HG03139 (cell line): ENCODE data around the gene SPIN1.
"Not testable (repeated sequence)": the region's sequence is repeated elsewhere in the genome, so short reads cannot be mapped to it uniquely, and the experiment has no call there.

ENCODE experiments used
- ATAC-seq: cut with Tn5 transposase; IDR thresholded peaks from one replicate; pipeline ENCODE4 v1.9.1; 2021; ENCODE audit not compliant: unreplicated experiment

SPIN1 gene

DNA sequence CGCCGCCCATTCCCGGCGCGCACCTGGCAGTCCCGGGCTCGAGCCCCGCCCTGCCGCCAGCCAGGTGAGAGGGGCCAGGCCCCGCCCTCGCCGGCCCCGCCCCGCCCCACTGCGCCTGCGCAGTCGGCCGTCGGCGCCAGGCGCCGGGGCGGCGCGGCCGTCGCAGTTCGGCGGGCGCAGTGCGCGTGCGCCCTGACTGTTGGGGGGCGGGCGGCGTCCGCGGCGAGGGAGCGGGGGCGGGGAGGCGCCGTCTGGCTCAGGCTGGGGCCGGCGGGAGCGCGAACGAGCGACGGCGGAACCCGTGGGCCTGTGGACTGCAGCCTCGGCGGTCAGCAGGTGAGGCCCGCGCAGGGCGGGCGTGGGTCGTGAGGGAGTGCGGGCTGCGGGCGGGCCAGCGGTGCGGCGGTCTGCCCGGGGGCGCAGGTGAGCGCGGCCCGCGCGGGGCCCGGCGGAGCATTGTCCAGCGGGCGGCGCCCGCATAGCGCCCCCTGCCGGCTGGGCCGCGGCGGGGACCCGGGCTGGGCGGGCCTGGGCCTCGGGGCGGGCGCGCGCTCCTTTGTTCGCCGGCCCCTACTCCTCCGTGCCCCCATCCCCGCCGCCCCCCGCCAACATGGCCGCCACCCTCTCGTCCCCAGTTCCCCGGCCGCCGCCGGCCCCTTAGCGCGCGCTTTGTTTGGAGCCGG lies at the start of gene SPIN1:
Gene SPIN1, plus strand, starts transcription at position 242 of the 683 bp plus-strand sequence. CDS start 38,096 bp downstream, outside the sequence.
- ATAC-seq = peak; percentile 82

GRCh38 chr9:88339317-88339716 lies 48.9 kb upstream of the SPIN1 start:
- ATAC-seq = no peak

DNA sequence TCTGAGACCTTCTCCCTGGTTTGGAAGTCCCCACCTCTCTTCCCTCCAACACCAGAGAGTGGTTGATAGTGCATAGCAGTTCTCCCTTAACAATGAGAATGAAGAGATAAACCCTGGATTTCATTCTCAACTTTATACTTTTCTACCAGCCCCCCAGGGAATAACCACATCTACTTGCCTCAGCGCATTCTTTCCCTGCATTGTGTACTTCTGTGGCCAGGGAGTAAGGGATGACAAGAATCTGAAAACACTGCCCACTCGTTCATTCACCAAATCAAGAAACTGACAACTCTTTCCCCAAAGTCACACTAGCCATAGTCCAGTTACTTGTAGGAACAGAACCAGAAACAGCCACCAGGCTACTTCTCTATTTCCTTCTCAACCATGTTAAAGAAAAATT lies 46.0 kb upstream of the SPIN1 start:
- ATAC-seq = no peak

DNA sequence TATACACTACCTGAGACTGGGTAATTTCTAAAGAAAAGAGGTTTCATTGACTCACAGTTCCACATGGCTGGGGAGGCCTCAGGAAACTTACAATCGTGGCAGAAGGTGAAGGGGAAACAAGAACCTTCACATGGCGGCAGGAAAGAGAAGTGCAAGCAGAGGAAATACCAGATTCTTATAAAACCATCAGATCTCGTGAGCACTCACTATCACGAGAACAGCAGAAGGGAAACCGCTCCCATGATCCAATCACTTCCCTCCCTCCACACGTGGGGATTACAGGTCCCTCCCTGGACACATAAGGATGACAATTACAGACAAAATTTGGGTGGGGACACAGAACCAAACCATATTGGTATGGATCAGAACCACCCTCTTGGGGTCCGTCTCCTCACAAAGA lies 44.2 kb upstream of the SPIN1 start:
- no peak for ATAC-seq

DNA sequence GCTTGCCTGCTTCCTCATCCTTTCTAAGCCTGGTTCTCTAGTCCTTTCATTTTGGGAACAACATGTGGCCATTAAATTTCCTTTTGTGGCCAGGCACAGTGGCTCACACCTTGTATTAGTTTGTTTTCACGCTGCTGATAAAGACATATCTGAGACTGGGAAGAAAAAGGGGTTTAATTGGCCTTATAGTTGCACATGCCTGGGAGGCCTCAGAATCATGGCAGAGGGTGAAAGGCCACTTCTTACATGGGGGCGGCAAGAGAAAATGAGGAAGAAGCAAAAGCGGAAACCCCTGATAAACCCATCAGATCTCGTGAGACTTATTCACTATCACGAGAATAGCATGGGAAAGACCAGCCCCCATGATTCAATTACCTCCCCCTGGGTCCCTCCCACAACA lies 37.9 kb upstream of the SPIN1 start:
- ATAC-seq = not testable (repeated sequence)

- ATAC-seq = no peak
Measured at GRCh38 chr9:88355166-88355565, 33.1 kb upstream of the SPIN1 start.

DNA sequence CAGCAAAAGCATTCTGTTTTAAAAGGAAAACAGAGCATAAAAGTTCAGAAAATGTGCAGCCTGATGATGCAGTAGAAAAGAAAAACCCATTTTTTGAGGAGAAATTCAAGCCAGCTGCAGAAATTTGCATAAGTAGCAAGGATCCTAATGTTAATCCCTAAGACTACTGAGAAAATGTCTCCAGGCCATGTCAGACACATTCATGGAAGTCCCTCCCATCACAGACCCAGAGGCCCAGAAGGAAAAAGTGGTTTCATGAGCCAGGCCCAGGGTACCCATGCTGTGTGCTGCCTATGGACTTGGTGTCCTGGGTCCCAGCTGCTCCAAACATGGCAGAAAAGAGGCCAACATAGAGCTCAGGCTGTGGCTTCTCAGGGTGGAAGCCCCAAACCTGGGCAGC lies 31.0 kb upstream of the SPIN1 start:
- not testable (repeated sequence) for ATAC-seq

DNA sequence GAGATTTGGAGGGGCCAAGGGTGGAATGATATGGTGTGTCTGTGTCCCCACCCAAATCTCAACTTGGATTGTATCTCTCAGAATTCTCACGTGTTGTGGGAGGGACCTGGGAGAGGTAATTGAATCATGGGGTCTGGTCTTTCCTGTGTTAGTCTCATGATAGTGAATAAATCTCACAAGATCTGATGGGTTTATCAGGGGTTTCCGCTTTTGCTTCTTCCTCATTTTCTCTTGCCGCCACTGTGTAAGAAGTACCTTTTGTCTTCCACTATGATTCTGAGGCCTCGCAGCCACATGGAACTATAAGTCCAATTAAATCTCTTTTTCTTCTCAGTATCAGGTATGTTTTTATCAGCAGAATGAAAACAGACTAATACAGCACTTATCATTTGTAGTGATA lies 29.5 kb upstream of the SPIN1 start:
- ATAC-seq = no peak

GRCh38 chr9:88359974-88360373 lies 28.3 kb upstream of the SPIN1 start:
- ATAC-seq = no peak

- ATAC-seq = no peak
Measured at GRCh38 chr9:88362681-88363080, 25.6 kb upstream of the SPIN1 start.

GRCh38 chr9:88363661-88364060 lies 24.6 kb upstream of the SPIN1 start:
- no peak for ATAC-seq

DNA sequence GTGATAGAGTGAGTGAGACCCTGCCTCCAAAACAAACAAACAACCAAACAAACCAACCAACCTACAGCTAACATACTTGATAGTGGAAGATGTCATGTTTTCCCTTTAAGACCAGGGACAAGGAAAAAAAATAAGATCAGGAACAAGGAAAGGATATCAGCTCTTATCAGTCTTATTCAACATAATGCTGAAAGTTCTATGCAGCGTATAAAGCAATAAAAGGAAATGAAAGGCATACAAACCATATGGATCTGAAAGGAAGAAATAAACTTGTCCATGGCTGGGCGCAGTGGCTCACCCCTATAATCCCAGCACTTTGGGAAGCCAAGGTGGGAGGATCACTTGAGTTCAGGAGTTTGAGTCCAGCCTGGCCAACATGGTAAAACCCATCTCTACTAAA lies 23.5 kb upstream of the SPIN1 start:
- ATAC-seq = no peak

DNA sequence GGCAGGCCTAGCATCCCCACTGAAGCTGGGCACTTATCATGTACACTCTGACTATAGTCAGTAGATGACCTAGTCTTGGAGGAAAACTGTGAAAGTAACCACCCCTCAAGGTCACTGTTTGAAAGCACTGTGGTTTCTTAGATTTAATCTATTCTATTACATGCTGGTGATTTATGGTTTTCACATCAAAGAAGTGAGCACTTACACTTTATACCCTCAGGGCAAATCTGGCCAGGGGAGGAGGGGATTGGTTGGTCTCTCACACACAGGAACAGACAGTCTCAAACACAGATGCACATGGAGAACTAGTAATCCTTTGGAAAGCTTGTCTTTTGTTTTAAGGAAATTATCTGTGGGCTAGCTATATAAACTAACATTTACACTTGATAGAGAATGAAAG lies 17.9 kb upstream of the SPIN1 start:
- no peak for ATAC-seq

GRCh38 chr9:88372103-88372654 lies 16.1 kb upstream of the SPIN1 start:
- no peak for ATAC-seq

GRCh38 chr9:88373045-88373444 lies 15.2 kb upstream of the SPIN1 start:
- ATAC-seq = no peak

GRCh38 chr9:88378317-88378716 lies 9.9 kb upstream of the SPIN1 start:
- ATAC-seq = no peak

DNA sequence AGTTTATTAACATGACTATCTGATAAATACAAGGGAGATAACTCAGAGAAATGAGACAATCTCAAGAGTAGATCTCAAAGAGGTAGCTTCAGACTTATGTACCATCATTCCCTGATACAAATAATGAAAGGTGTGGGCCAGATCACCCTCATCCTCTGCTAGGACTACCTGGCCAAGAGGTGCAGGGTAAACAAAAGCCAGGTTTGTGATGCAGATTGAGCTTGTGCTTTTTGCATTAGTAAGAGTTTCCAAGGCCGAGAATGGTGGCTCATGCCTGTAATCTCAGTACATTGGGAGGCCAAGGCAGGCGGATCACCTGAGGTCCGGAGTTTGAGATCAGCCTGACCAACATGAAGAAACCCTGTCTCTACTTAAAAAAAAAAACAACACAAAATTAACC lies 8.9 kb upstream of the SPIN1 start:
- ATAC-seq = no peak

DNA sequence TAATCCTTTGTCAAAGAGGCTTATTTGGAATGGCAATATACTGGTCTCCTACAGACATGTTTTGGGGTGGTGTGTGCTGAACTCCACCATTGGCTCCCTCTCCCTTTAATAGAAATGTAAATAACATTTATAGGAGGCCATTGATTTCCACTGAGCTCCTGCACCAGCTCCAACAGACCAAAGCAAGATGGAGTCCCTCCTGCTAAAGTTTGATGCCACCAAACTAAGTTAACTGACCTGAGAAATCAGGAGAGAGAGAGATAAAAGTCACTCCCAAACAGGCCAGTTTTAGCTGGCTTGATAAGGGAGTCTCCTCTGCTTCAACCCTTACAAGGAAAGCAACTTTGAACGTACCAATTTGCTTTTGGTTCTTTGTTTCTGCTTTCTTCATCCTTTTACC lies 8.1 kb upstream of the SPIN1 start:
- ATAC-seq = no peak

- ATAC-seq = not testable (repeated sequence)
Measured at GRCh38 chr9:88381322-88381721, 6.9 kb upstream of the SPIN1 start.

- ATAC-seq = no peak
Measured at GRCh38 chr9:88383176-88383575, 5.1 kb upstream of the SPIN1 start.

DNA sequence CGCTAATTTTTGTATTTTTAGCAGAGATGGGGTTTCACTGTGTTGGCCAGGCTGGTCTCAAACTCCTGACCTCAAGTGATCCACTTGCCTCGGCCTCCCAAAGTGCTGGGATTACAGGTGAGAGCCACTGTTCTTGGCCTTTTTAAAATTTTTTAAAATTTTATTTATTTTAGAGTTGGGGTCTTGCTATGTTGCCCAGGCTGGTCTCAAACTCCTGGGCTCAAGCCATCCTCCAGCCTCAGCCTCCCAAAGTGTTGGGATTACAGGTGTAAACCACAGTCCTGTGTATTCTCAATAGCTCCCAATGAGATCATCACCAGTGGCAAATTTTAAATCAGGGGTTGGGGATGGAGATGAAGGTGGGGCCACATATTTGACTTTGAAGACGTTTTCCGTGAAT lies 2.1 kb upstream of the SPIN1 start:
- ATAC-seq = not testable (repeated sequence)

DNA sequence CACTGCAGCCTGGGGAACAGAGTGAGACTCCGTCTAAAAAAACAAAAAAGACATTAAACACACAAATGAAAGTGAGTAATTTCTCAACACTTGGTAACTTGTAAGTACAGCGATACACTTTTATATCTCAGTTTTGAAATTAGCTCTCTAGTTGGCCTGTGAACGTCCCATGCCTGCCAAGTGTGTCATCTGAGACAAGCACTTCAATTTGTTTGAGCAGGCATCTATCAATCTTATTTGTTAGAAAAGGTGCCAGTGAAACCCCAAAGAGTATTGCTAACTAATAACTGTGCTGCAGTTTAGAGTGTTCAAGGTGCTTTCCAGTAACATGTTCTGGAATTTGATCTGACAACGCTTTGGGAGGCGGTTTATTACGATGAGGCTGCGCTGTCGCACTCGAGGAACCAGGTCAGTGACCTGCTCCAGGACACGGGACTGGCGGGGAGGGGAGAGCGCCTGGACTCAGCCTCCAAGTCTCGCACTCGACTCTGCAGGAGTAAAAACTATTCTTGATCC lies 1.1 kb upstream of the SPIN1 start:
- no peak for ATAC-seq
